Body of pancreas (tissue), 4 donors: ENCODE measurements around the gene NUTM2B. TPM values are rescaled to one million over a fixed set of nuclear protein-coding genes. Genes with fewer than 3 reads are reported as not detected.
"Not testable (repeated sequence)": the region's sequence is repeated elsewhere in the genome, so short reads cannot be mapped to it uniquely, and the experiment has no call there.

Source experiments
- ATAC-seq: fragments of 150-250 bp; one replicate; pipeline ENCODE4 v1.9.1; 2016
- DNase-seq, 4 donors: peaks; one replicate each; pipeline ENCODE4 v3.0.0-alpha.2; 2019
- H3K27ac ChIP-seq, 4 donors: fragments of 200-600 bp; sonication (generic); 1 replicate in 3 of 4; 2 replicates in 1 of 4; pipeline versions ENCODE4 v1.5.1 to v1.6.1; 2016 to 2019; ENCODE audit warnings: mild to moderate bottlenecking in 1 of 4, mixed read lengths in 1 of 4, moderate library complexity in 1 of 4
- H3K27me3 ChIP-seq, 2 donors: fragments of 200-600 bp; sonication (generic); one replicate each; pipeline ENCODE4 v1.6.0; 2016; ENCODE audit warnings: mild to moderate bottlenecking in 1 of 2
- H3K36me3 ChIP-seq, 2 donors: fragments of 200-600 bp; sonication (generic); replicated peaks in 1 of 2; 2 replicates each; pipeline ENCODE4 v1.5.1; 2016; ENCODE audit warnings: low read depth in 2 of 2; ENCODE audit not compliant: insufficient read depth in 1 of 2
- H3K4me1 ChIP-seq: fragments of 200-600 bp; sonication (generic); one replicate; pipeline ENCODE4 v1.6.0; 2016
- H3K4me3 ChIP-seq, 2 donors: fragments of 200-600 bp; sonication (generic); 1 replicate in 1 of 2; 2 replicates in 1 of 2; pipeline ENCODE4 v1.5.1; 2016 to 2019
- H3K9me3 ChIP-seq, 3 donors: fragments of 200-600 bp; sonication (generic); 1 replicate in 2 of 3; 2 replicates in 1 of 3; pipeline ENCODE4 v1.5.1; 2016
- WGBS, 2 donors: methylation state at CpG; one replicate each; pipeline ENCODE4 v1.1.5; 2017; 5-methylcytosine and 5-hydroxymethylcytosine counted together
- intact Hi-C: fragments of 100-400 bp; cut with DNase I; formaldehyde crosslinking; loops from one replicate; pipeline ENCODE4 v1.15.1; 2023
- total RNA-seq, 2 donors: library from RNA; depleted of rRNA; stranded (reverse); fragments of >200 nt; gene quantifications; one replicate each; pipeline ENCODE4 v1.1.0, GENCODE V29; 2016

NUTM2B gene
- total RNA-seq, 2 donors from 2014 or later = 0.33 to 1.3 TPM

- H3K36me3 ChIP-seq, H3K9me3 ChIP-seq, H3K4me1 ChIP-seq, H3K27me3 ChIP-seq, H3K4me3 ChIP-seq, ATAC-seq, DNase-seq, H3K27ac ChIP-seq, intact Hi-C loops: not testable (repeated sequence)
- WGBS, 2 donors = no CpG with 5 or more reads among the region's 6 CpGs
Measured at GRCh38 chr10:79696596-79696995, 6.4 kb upstream of the NUTM2B start.

- H3K9me3 ChIP-seq, H3K27me3 ChIP-seq, H3K4me3 ChIP-seq, ATAC-seq, intact Hi-C loops, DNase-seq, H3K27ac ChIP-seq, H3K36me3 ChIP-seq, H3K4me1 ChIP-seq: not testable (repeated sequence)
- WGBS, 2 donors = 68 to 88% methylated on average over 3 of the region's 5 CpGs
Measured at GRCh38 chr10:79697141-79697540, 5.9 kb upstream of the NUTM2B start.

GRCh38 chr10:79700381-79700944, 2.6 kb upstream of the NUTM2B start:
- DNase-seq, H3K27me3 ChIP-seq, H3K27ac ChIP-seq, H3K4me1 ChIP-seq, H3K36me3 ChIP-seq, intact Hi-C loops, ATAC-seq, H3K4me3 ChIP-seq, H3K9me3 ChIP-seq: not testable (repeated sequence)
- WGBS, 2 donors = 84 to 91% methylated on average over 13 to 28 of the region's 37 CpGs

GRCh38 chr10:79707017-79707416, 4.0 kb downstream of the NUTM2B start:
- H3K4me3 ChIP-seq, DNase-seq, H3K27me3 ChIP-seq, H3K4me1 ChIP-seq, H3K9me3 ChIP-seq, ATAC-seq, H3K36me3 ChIP-seq, intact Hi-C loops, H3K27ac ChIP-seq: not testable (repeated sequence)
- no CpG with 5 or more reads among the region's 8 CpGs for WGBS, 2 donors

- H3K4me1 ChIP-seq, DNase-seq, H3K9me3 ChIP-seq, ATAC-seq, H3K27me3 ChIP-seq, H3K27ac ChIP-seq, intact Hi-C loops, H3K4me3 ChIP-seq, H3K36me3 ChIP-seq: not testable (repeated sequence)
- 89% methylated on average over 3 of the region's 3 CpGs; no CpG with 5 or more reads in 1 of the 2 donors for WGBS, 2 donors
Measured at GRCh38 chr10:79714976-79715375, 11.9 kb downstream of the NUTM2B start.

- H3K4me3 ChIP-seq, H3K4me1 ChIP-seq, H3K9me3 ChIP-seq, intact Hi-C loops, H3K36me3 ChIP-seq, H3K27me3 ChIP-seq, H3K27ac ChIP-seq, DNase-seq: not testable (repeated sequence)
- peak; percentile 74 for ATAC-seq
- WGBS, 2 donors = 52 to 60% methylated on average over 2 to 4 of the region's 4 CpGs
Measured at GRCh38 chr10:79716917-79717579, 14.0 kb downstream of the NUTM2B start.

- no CpG with 5 or more reads among the region's 4 CpGs for WGBS, 2 donors
- intact Hi-C loops, ATAC-seq: not testable (repeated sequence)
Measured at GRCh38 chr10:79720000-79720399, 17.0 kb downstream of the NUTM2B start.

GRCh38 chr10:79726620-79727019, 23.6 kb downstream of the NUTM2B start:
- H3K9me3 ChIP-seq, DNase-seq, H3K36me3 ChIP-seq, H3K4me3 ChIP-seq, H3K27me3 ChIP-seq, H3K27ac ChIP-seq, H3K4me1 ChIP-seq, intact Hi-C loops, ATAC-seq: not testable (repeated sequence)
- WGBS, 2 donors = 56 to 70% methylated on average over 1 of the region's 1 CpG

More at GRCh38 chr10:79720000-79720399, 17.0 kb downstream of the NUTM2B start:
- not testable (repeated sequence) for H3K27ac ChIP-seq, H3K4me3 ChIP-seq, H3K9me3 ChIP-seq, H3K36me3 ChIP-seq, H3K4me1 ChIP-seq, H3K27me3 ChIP-seq, DNase-seq

- H3K4me3 ChIP-seq, H3K9me3 ChIP-seq, intact Hi-C loops, DNase-seq, H3K27me3 ChIP-seq, ATAC-seq, H3K4me1 ChIP-seq, H3K27ac ChIP-seq, H3K36me3 ChIP-seq: not testable (repeated sequence)
- WGBS, 2 donors = 61 to 91% methylated on average over 5 to 7 of the region's 7 CpGs
Measured at GRCh38 chr10:79744844-79745243, 41.8 kb downstream of the NUTM2B start.

- H3K4me3 ChIP-seq, H3K27ac ChIP-seq, H3K27me3 ChIP-seq, intact Hi-C loops, ATAC-seq, H3K36me3 ChIP-seq, H3K4me1 ChIP-seq, DNase-seq, H3K9me3 ChIP-seq: not testable (repeated sequence)
- 94 to 100% methylated on average over 1 to 2 of the region's 2 CpGs for whole genome bisulfite sequencing, 2 donors
Measured at GRCh38 chr10:79748510-79748909, 45.5 kb downstream of the NUTM2B start.

- DNase-seq, H3K4me1 ChIP-seq, H3K36me3 ChIP-seq, ATAC-seq, H3K27me3 ChIP-seq, H3K9me3 ChIP-seq, H3K4me3 ChIP-seq, intact Hi-C loops, H3K27ac ChIP-seq: not testable (repeated sequence)
Measured at GRCh38 chr10:79753601-79754000, 50.6 kb downstream of the NUTM2B start.

GRCh38 chr10:79758297-79758993, 55.4 kb downstream of the NUTM2B start:
- H3K36me3 ChIP-seq, H3K27me3 ChIP-seq, H3K4me3 ChIP-seq, DNase-seq, intact Hi-C loops, H3K4me1 ChIP-seq, H3K9me3 ChIP-seq, H3K27ac ChIP-seq, ATAC-seq: not testable (repeated sequence)
- WGBS, 2 donors = 85 to 89% methylated on average over 3 of the region's 3 CpGs
